Skin epidermis (tissue), 12 donors: ENCODE data around the gene TFAP2C.

ENCODE experiments used
- H3K27ac ChIP-seq, 21 experiments: fragments of 200-600 bp; sonication (generic) in 11 of 21; one replicate each; pipeline ENCODE4 v1.5.0; 2020; ENCODE audit warnings: mild to moderate bottlenecking in 3 of 21, inconsistent platforms in 2 of 21, moderate library complexity in 2 of 21
- H3K4me3 ChIP-seq, 7 experiments: fragments of 200-600 bp; sonication (generic) in 2 of 7; one replicate each; pipeline ENCODE4 v1.5.0; 2020; ENCODE audit warnings: inconsistent platforms in 2 of 7, mild to moderate bottlenecking in 2 of 7, moderate library complexity in 1 of 7

Gene TFAP2C

DNA sequence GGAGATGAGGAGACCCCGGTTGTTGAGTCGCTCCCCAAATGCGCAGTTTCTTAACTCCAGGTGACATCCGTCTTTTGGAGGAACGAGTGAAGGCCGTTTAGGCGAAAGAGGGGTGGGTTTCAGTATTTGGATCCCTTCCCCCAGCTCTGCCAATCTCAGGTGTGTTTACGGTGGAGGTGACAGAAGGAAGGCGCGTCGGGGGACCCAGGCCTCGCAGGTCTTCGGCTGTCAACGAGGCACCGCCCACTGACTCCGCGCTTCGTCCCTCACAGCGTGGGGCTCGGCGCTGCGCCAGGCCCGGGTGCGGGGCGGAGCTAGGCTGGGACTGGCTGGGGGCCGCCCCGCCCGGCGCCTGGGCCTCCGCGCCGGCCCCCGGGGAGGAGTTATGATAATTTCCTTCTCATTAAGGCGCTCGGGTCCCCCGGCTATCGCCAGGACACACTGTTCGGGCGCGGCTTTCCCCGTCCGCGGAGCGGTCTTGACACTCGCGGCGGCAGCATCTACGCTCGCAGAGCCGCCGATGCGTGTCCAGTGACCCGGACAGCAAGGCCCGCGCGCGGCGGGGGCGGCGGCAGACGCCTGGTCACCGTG is at the start of gene TFAP2C:
Gene TFAP2C, plus strand, starts transcription at position 434 of the 591 bp plus-strand sequence. CDS start 239 bp downstream, outside the sequence.
- H3K4me3 ChIP-seq, result peak within 1 kb of the TSS; percentile 56 to 84 (median 66)

DNA sequence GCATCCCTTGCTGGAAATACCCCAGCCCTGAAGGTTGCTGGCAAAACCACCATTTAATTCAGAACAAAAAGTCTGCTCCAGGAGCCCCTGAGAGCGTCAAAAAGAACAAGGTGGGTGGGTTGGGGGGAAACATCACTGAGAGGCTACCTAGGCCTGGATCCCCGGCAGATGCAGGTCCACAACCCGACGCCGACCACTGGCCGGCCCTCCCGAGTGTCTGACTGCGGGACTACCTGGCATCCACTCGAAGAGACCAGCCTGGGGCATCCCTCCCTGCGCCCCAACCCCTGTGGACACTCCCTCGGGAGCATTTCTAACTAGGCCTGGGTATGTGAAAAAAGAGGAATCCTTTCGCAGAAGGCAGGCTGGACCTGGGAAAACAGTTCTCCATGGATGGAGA is 48.9 kb upstream of the TFAP2C start:
- Histone ChIP-seq H3K27ac (no peak overlapping the region), H3K4me3 (no peak overlapping the region)

More for the DNA sequence above, at the start of gene TFAP2C:
- H3K27ac ChIP-seq, result peak within 1 kb of the TSS; percentile 54 to 96 (median 88)

DNA sequence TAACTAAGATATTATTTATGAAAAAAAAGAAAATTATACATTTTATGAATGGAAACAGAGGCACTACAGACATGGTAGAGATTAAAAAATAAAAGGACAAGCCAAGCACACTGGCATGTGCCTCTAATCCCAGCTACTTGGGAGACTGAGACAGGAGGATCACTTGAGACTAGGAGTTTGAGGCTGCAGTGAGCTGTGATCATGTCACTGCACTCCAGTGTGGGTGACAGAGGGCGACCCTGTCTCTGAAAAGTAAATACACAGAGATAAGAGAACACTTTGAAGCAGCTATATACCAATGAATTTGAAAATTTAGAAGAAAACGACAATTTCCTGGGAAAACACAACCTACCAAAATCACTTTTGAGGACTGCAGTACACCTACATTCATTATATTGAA is 47.4 kb upstream of the TFAP2C start:
- H3K27ac ChIP-seq, result no peak overlapping the region
- H3K4me3 ChIP-seq, result no peak overlapping the region

- no peak overlapping the region for H3K27ac ChIP-seq
- H3K4me3 ChIP-seq, result no peak overlapping the region
Measured at GRCh38 chr20:56582542-56582941, 46.6 kb upstream of the TFAP2C start.

DNA sequence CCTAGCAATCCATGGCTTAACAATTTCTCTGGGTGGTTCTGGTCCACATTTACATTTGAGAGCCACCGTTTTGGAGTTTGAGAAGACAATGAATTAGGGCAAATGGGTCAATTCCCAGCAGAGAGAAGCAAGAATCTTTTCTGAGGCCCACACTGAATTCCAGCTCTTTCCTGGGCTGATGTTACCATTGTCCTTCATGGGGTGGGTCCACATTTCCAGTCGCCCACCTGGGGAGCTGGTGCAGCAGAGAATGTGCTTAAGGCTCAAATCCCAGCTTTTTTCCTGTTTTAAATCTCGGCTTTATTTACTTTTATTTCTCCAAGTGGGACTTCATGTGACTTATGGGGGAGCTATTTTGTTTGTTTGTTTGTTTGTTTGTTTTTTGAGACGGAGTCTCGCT is 44.2 kb upstream of the TFAP2C start:
- H3K4me3 ChIP-seq, result no peak overlapping the region

GRCh38 chr20:56587307-56588041 is 41.6 kb upstream of the TFAP2C start:
- peak overlapping the region in 1 of 21 experiments; percentile 45 for H3K27ac ChIP-seq
- H3K4me3 ChIP-seq, result no peak overlapping the region

More for the DNA sequence above, 44.2 kb upstream of the TFAP2C start:
- H3K27ac ChIP-seq, result no peak overlapping the region

GRCh38 chr20:56588996-56589395 is 40.1 kb upstream of the TFAP2C start:
- peak overlapping the region in 2 of 21 experiments; percentile 25 to 39 for H3K27ac ChIP-seq
- no peak overlapping the region for H3K4me3 ChIP-seq

DNA sequence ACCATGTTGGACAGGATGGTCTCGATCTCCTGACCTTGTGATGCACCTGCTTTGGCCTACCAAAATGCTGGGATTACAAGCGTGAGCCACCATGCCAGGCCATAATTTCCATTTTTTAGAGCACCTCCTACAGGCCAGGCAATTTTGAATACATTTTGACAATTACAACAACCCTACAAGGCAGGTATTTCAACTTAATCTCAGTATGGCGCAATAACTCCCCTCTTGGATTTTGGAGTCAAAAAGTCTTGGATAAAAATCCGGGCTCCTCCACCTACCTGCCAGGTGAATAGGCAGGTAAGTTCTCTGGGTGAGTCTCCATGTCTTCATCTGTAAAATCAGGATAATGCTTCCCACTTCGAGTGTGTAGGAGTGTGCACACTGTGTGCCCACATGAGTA is 39.5 kb upstream of the TFAP2C start:
- H3K4me3 ChIP-seq, result no peak overlapping the region
- H3K27ac ChIP-seq, result peak overlapping the region in 2 of 21 experiments; percentile 25 to 39

DNA sequence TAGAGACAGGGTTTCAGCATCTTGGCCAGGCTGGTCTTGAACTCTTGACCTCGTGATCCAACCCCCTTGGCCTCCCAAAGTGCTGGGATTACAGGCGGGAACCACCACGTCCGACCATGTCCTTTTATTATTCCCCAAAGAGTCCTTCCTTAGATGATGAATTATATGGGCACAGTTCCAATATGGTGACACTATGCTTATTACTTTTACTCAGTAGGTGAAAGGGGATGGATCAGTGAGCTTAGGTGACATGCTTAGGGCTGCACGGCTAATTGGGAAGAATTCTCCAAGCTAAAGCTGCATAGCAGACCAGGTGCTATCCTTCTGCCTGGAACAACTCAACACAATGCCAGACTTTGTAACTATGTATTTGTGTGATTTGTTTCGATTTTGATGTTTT is 38.2 kb upstream of the TFAP2C start:
- H3K27ac ChIP-seq, result no peak overlapping the region
- no peak overlapping the region for H3K4me3 ChIP-seq

DNA sequence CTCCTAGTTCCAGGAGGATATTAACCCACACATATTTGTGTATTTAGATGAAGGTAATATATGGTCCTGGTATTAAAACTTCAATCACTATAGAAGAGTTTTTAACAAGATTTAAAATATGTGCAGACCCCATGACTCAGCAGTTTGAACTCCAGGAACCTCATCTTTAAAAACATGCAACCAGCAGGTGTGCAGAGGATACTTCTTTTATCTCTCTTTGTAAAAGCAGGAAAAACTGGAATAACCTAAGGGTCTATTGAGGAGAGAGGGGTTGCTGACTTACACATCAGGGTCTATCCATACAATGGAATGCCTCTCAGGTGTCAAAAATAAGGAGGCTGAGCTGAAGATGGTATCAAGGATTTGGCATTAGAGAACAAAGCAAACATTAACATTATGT is 36.9 kb upstream of the TFAP2C start:
- no peak overlapping the region for H3K4me3 ChIP-seq
- no peak overlapping the region for H3K27ac ChIP-seq

DNA sequence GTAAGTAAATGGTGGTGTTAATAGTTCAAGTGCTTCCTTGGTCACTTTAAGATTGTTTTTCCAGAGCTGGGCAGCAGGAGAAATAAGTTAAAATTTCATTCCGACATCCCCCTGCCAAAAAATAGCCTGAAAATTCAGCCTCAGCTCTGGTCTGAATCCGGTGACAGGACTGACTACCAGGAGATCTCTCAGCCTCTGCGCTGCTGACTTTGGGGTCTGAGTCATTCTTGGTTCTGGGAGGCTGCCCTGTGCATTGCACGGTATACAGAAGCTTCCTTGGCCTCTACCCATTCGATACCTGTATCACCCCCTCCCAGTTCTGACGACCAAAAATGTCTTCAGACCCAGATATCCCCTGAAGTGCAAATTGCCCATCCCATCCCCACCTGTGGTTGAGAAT is 36.3 kb upstream of the TFAP2C start:
- Histone ChIP-seq H3K27ac (no peak overlapping the region), H3K4me3 (no peak overlapping the region)

GRCh38 chr20:56595746-56596475 is 33.2 kb upstream of the TFAP2C start:
- Histone ChIP-seq H3K27ac (no peak overlapping the region), H3K4me3 (no peak overlapping the region)

DNA sequence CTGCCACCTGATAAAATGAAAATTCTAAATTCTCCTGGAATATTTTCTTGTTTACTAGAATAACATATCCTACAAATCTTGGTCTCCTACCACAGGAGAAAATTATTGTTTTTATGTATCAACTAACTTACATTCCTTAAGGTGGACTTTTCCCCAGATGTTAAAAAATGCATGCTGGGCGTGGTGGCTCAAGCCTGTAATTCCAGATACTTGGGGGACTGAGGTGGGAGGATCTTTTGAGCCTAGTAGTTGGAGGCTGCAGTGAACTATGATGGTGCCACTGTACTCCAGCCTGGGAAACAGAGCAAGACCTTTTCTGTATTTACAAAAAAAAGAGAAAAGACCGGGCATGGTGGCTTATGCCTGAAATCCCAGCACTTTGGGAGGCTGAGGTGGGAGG is 27.9 kb upstream of the TFAP2C start:
- no peak overlapping the region for H3K27ac ChIP-seq
- H3K4me3 ChIP-seq, result no peak overlapping the region

GRCh38 chr20:56604673-56605072 is 24.4 kb upstream of the TFAP2C start:
- H3K27ac ChIP-seq, result no peak overlapping the region
- no peak overlapping the region for H3K4me3 ChIP-seq

DNA sequence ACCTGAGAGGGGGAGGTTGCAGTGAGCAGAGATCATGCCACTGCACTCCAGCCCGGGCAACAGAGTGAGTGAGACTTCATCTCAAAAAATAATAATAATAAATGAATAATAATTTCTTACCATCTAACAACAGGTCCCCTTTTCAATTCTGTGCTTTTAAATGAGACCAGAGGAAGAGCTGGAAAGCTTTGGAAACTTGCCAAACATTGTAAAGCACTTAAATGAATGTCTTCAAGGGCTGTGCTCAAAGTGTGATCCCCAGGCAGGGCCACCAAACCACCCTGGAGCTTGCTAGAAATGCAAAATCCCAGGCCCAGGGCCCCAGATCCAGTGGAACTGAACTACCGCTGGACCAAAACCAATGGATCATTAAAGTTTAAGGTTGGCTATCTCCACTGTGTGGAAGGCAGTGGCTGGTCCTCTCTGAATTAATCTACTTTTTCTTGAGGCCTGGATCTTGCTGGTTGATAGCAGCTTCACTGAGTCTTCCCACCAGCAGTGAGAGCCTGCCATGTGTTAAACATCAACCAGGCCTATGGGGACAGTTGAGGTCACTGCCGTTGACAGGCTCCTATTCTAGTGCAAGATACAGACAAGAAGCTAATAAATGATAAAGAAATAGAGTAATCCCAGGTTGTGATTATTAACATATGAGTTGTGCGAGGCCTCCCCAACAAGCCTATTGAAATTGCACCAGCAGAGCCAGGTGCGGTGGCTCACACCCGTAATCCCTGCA is 23.7 kb upstream of the TFAP2C start:
- no peak overlapping the region for H3K27ac ChIP-seq
- no peak overlapping the region for H3K4me3 ChIP-seq

DNA sequence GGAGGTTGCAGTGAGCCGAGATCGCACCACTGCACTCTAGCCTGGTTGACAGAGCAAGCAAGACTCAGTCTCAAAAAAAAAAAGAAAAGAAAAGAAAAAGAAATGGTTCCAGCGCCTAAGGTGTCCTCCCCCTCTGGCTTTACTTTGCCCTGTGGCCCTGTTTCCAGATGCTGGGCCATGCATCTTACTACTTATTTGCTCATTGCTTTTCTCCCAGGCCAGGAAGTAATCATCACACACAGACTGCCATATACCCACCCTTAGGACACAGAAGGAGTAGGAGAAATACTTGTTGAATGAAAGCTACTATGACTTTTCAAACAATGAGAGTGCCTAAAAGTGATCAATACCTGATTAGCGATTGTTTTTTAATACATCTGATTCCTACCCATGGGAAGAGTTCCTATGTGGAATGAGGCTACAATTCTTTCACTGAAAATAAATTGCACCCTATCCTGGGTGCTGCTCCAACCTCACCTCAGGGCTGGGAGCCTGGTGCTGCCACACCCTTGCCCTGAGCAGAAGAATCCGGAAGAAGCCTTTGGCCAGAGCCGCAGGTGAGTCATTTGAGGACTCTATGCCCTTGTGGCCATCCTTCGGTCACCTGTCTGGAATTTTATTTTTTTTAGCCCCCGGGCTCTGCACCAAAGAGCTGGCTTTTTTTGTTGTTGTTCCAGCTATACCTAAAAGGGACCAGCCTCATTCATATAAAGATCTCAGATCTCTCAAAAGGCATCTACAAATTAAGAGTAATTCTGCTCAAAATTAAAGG is 22.7 kb upstream of the TFAP2C start:
- no peak overlapping the region for H3K4me3 ChIP-seq
- H3K27ac ChIP-seq, result no peak overlapping the region

DNA sequence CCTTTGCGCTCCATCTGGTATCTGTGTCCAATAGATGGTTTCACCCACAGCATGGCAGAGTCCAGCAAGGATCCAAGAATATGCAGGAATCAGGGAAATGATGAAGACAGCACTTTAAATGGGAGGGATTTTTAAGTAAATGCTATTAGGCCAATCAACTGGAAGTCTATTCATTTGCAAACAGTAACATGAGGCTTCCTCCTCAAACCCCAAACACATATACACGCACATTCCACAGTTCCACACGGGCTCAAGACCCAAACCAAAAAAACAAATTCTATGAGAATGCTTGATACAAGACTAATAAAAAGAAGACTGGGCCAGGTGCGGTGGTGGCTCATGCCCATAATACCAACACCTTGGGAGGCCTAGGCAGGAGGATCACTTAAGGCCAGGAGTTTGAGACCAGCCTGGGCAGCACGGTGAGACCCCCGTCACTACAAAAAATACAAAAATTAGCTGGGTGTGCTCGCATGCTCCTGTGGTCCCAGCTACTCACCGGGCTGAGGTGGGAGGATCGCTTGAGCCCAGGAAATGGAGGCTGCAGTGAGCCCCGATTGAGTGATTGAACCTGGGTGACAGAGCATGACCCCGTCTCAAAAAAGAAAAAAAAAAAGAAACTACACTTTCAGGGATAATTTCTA is 21.9 kb upstream of the TFAP2C start:
- H3K27ac ChIP-seq, result no peak overlapping the region
- no peak overlapping the region for H3K4me3 ChIP-seq

DNA sequence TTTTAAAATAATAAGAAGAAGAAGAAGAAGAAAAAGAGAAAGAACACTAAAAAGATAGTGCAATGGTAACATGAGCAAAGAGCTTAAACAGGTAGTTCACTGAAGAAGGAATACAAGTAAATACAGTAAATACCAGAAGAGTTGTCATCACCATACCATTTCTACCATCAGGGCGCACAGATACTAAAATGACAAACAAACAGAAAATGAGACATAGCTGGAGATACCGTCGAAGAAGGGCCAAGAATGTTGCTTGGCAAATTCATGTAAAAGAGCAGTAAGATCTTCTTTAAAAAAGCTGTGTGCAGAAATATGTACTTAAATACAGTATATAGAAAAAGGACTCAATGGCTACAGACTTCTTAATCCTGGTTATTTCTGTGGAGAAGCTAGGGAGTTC is 20.7 kb upstream of the TFAP2C start:
- no peak overlapping the region for H3K27ac ChIP-seq

GRCh38 chr20:56609321-56609720 is 19.8 kb upstream of the TFAP2C start:
- Histone ChIP-seq H3K4me3 (no peak overlapping the region), H3K27ac (no peak overlapping the region)

More for the DNA sequence above, 20.7 kb upstream of the TFAP2C start:
- H3K4me3 ChIP-seq, result no peak overlapping the region
